ENCODE results near the gene KCNN3. TPM values are rescaled to one million over a fixed set of nuclear protein-coding genes. Genes with fewer than 3 reads are reported as not detected.

The KCNN3 gene
- polyA plus RNA-seq, 1 donor from 2014 or later, result 2.2 TPM

GRCh38 chr1:154870734-154871133, 653 bp upstream of the KCNN3 start:
- Histone ChIP-seq H3K4me3 (ENCODE audit: low read length) (peak overlapping the region; percentile 80), H3K27ac (ENCODE audit: low read length) (peak overlapping the region; percentile 13)

GRCh38 chr1:154869351-154870114, 548 bp downstream of the KCNN3 start:
- no peaks in the 10 kb centered on the region for H4K20me1 ChIP-seq (ENCODE audit: insufficient read depth)
- H3K4me2 ChIP-seq (ENCODE audit: low read length), result peak overlapping the region; percentile 43
- H3K9me3 ChIP-seq (ENCODE audit: low read length), result no peaks in the 10 kb centered on the region
- H3F3A ChIP-seq (ENCODE audit: insufficient read depth, low read length, poor library complexity, severe bottlenecking), result peaks cover 7% of the 10 kb centered on the region
- H3K4me3 ChIP-seq (ENCODE audit: low read length), result peak overlapping the region; percentile 80
- H3K79me2 ChIP-seq (replicated peaks; ENCODE audit: insufficient read depth, low read length), result peaks cover 36% of the 10 kb centered on the region
- peak overlapping the region; percentile 71 for H3K9ac ChIP-seq (ENCODE audit: low read length)
- TF ChIP-seq CTCF (IDR thresholded peaks at IDR 0.05; ENCODE audit: poor library complexity, severe bottlenecking) (no peak), TAF1 (IDR thresholded peaks at IDR 0.05; ENCODE audit: low read depth) (no peak), SMC3 (conservative IDR thresholded peaks at IDR 0.05; ENCODE audit: poor library complexity) (peak; percentile 54), REST (IDR thresholded peaks at IDR 0.05; ENCODE audit: borderline replicate concordance) (no peak), RAD21 (conservative IDR thresholded peaks at IDR 0.05) (no peak), EZH2 (IDR thresholded peaks at IDR 0.05; ENCODE audit: borderline replicate concordance, insufficient read depth, low read length, poor library complexity, severe bottlenecking) (no peak)
- no peaks in the 10 kb centered on the region for H3K27me3 ChIP-seq (ENCODE audit: insufficient read depth, low read depth, low read length)
- H2AFZ ChIP-seq (ENCODE audit: low read depth, low read length), result no peak overlapping the region
- peak overlapping the region; percentile 81 for H3K27ac ChIP-seq (ENCODE audit: low read length)
- no peaks in the 10 kb centered on the region for H3K36me3 ChIP-seq (ENCODE audit: insufficient read depth, low read length)
- no peaks in the 10 kb centered on the region for H3K9me2 ChIP-seq (ENCODE audit: insufficient read depth, low read length)

More at GRCh38 chr1:154870734-154871133, 653 bp upstream of the KCNN3 start:
- no peaks in the 10 kb centered on the region for H3K9me3 ChIP-seq (ENCODE audit: low read length)
- no peaks in the 10 kb centered on the region for H3K36me3 ChIP-seq (ENCODE audit: insufficient read depth, low read length)
- peak overlapping the region; percentile 45 for H3K4me2 ChIP-seq (ENCODE audit: low read length)
- H4K20me1 ChIP-seq (ENCODE audit: insufficient read depth), result no peaks in the 10 kb centered on the region
- TF ChIP-seq SMC3 (conservative IDR thresholded peaks at IDR 0.05; ENCODE audit: poor library complexity) (no peak), POLR2AphosphoS5 (IDR thresholded peaks at IDR 0.05) (no peak), RAD21 (conservative IDR thresholded peaks at IDR 0.05) (no peak), MXI1 (conservative IDR thresholded peaks at IDR 0.05; ENCODE audit: poor library complexity, severe bottlenecking) (no peak), REST (IDR thresholded peaks at IDR 0.05; ENCODE audit: borderline replicate concordance) (no peak), TAF1 (IDR thresholded peaks at IDR 0.05; ENCODE audit: low read depth) (no peak), EZH2 (IDR thresholded peaks at IDR 0.05; ENCODE audit: borderline replicate concordance, insufficient read depth, low read length, poor library complexity, severe bottlenecking) (no peak)
- H2AFZ ChIP-seq (ENCODE audit: low read depth, low read length), result no peak overlapping the region
- no peaks in the 10 kb centered on the region for H3K9me2 ChIP-seq (ENCODE audit: insufficient read depth, low read length)
- peak overlapping the region; percentile 47 for H3K9ac ChIP-seq (ENCODE audit: low read length)
- H3F3A ChIP-seq (ENCODE audit: insufficient read depth, low read length, poor library complexity, severe bottlenecking), result peaks cover 7% of the 10 kb centered on the region
- peaks cover 24% of the 10 kb centered on the region for H3K79me2 ChIP-seq (replicated peaks; ENCODE audit: insufficient read depth, low read length)
- no peaks in the 10 kb centered on the region for H3K27me3 ChIP-seq (ENCODE audit: insufficient read depth, low read depth, low read length)
